ENCODE results near the gene TTLL4. TPM values are rescaled to one million over a fixed set of nuclear protein-coding genes. Genes with fewer than 3 reads are reported as not detected.

Gene TTLL4
- polyA plus RNA-seq, 1 of the 3 experiments (the other 2 are of a cell fraction): 15.6 TPM

GRCh38 chr2:218722876-218723785, 12.5 kb downstream of the TTLL4 start:
- no peak for DNase-seq
- no peak overlapping the region for H3K9ac ChIP-seq
- H3F3A ChIP-seq (replicated peaks; ENCODE audit: insufficient read depth): peaks cover 3% of the 10 kb centered on the region
- no peaks in the 10 kb centered on the region for H3K9me2 ChIP-seq
- WGBS (ENCODE audit: low lambda C conversion rate): 88% methylated on average over 1 of the region's 1 CpG
- H3K4me1 ChIP-seq (ENCODE audit: control insufficient read depth in 1 of 2, insufficient read depth in 2 of 2, low read depth in 1 of 2, low read length in 1 of 2): peaks cover 0 to 2% of the 10 kb centered on the region in 2 experiments; a peak in 1 of 4 replicates
- H3K79me2 ChIP-seq (ENCODE audit: insufficient read depth): peaks cover 94% of the 10 kb centered on the region
- H3K36me3 ChIP-seq (replicated peaks in 1 of 2; ENCODE audit: control insufficient read depth in 1 of 2, insufficient read depth in 2 of 2, low read length in 1 of 2): peaks cover 0 to 33% of the 10 kb centered on the region in 2 experiments
- TF ChIP-seq RXRA (IDR thresholded peaks at IDR 0.05; ENCODE audit: borderline replicate concordance, low read depth) (no peak), TAF1 (IDR thresholded peaks at IDR 0.05; ENCODE audit: borderline replicate concordance, low read depth, low read length) (no peak), FOSL2 (IDR thresholded peaks at IDR 0.05; ENCODE audit: borderline replicate concordance, low read depth) (no peak), EP300 (IDR thresholded peaks at IDR 0.05; ENCODE audit: borderline replicate concordance in 1 of 2, low read depth in 1 of 2, low read length in 1 of 2) (no peak), MEF2A (IDR thresholded peaks at IDR 0.05; ENCODE audit: borderline replicate concordance, low read depth) (no peak), ZBTB33 (IDR thresholded peaks at IDR 0.05; ENCODE audit: borderline replicate concordance, low read depth) (no peak), ELF1 (IDR thresholded peaks at IDR 0.05) (no peak), POLR2AphosphoS5 (IDR thresholded peaks at IDR 0.05; ENCODE audit: low read depth, low read length) (no peak), GATA2 (CRISPR knock-in tag; IDR thresholded peaks at IDR 0.05) (no peak), EZH2phosphoT487 (IDR thresholded peaks at IDR 0.05; ENCODE audit: borderline replicate concordance, low read depth) (no peak), MAX (IDR thresholded peaks at IDR 0.05; ENCODE audit: low read depth) (no peak), NRF1 (IDR thresholded peaks at IDR 0.05; ENCODE audit: low read depth, low read length) (no peak), RAD21 (IDR thresholded peaks at IDR 0.05; ENCODE audit: low read length) (no peak)
- H4K20me1 ChIP-seq (ENCODE audit: insufficient read depth): peaks cover 8% of the 10 kb centered on the region; the same call in 1 of the 2 replicates
- H3K4me2 ChIP-seq: no peak overlapping the region
- no peak overlapping the region for H3K27ac ChIP-seq (ENCODE audit: low read depth in 2 of 2, low read length in 1 of 2)
- CTCF ChIA-PET: interaction anchor here (1.0 to 4.2 kb wide), 3 partner anchors 12 to 125 kb away, joined by 4 to 31 read pairs (median 15); partner anchors contain the start of gene TTLL4
- H3K4me3 ChIP-seq (ENCODE audit: low read depth in 2 of 2, low read length in 1 of 2): no peak overlapping the region
- no peaks in the 10 kb centered on the region for H3K27me3 ChIP-seq (ENCODE audit: insufficient read depth)
- peaks cover 11% of the 10 kb centered on the region; the same call in 1 of the 2 replicates for H3K9me3 ChIP-seq
- no peak overlapping the region for H2AFZ ChIP-seq (ENCODE audit: low read depth)
- POLR2A ChIA-PET: no interaction called here

Data from SK-N-SH (cell line).